Osteocyte (in vitro differentiated cells): ENCODE measurements around the gene ADAP1. TPM values are rescaled to one million over a fixed set of nuclear protein-coding genes. Genes with fewer than 3 reads are reported as not detected.
A peak's percentile ranks its signal among the peaks of the same experiment; 100 is the strongest.

Experiments
- DNase-seq: peaks from one replicate; pipeline ENCODE4 v3.0.0; 2021; ENCODE audit warnings: mixed read lengths; ENCODE audit not compliant: unreplicated experiment; ENCODE audit errors: extremely low spot score
- H3K27ac Mint-ChIP-seq: one replicate; pipeline ENCODE4 v1.8.0; 2021; ENCODE audit warnings: mild to moderate bottlenecking, mixed read lengths; ENCODE audit not compliant: unreplicated experiment
- H3K27me3 Mint-ChIP-seq: one replicate; pipeline ENCODE4 v1.8.0; 2021; ENCODE audit warnings: mixed read lengths; ENCODE audit not compliant: unreplicated experiment
- H3K36me3 Mint-ChIP-seq: one replicate; pipeline ENCODE4 v1.8.0; 2021; ENCODE audit warnings: mixed read lengths; ENCODE audit not compliant: unreplicated experiment
- H3K4me1 Mint-ChIP-seq: one replicate; pipeline ENCODE4 v1.8.0; 2021; ENCODE audit warnings: mixed read lengths; ENCODE audit not compliant: unreplicated experiment
- H3K4me3 Mint-ChIP-seq: one replicate; pipeline ENCODE4 v1.8.0; 2021; ENCODE audit warnings: mild to moderate bottlenecking, moderate library complexity, mixed read lengths; ENCODE audit not compliant: unreplicated experiment
- H3K9me3 Mint-ChIP-seq: one replicate; pipeline ENCODE4 v1.8.0; 2021; ENCODE audit warnings: mixed read lengths; ENCODE audit not compliant: unreplicated experiment
- total RNA-seq: library from RNA; stranded (reverse); gene quantifications from 2 replicates; pipeline ENCODE4 v1.2.1, GENCODE V29; 2021
- TF ChIP-seq, protein P1 (sequence below): fragments of 200-600 bp; sonication (generic); IDR thresholded peaks from 2 replicates; pipeline ENCODE4 v1.5.0; 2021; ENCODE audit warnings: antibody characterized with exemption, mild to moderate bottlenecking, moderate library complexity

The ADAP1 gene
- total RNA-seq, 1 donor from 2014 or later = 5.8 TPM

DNA sequence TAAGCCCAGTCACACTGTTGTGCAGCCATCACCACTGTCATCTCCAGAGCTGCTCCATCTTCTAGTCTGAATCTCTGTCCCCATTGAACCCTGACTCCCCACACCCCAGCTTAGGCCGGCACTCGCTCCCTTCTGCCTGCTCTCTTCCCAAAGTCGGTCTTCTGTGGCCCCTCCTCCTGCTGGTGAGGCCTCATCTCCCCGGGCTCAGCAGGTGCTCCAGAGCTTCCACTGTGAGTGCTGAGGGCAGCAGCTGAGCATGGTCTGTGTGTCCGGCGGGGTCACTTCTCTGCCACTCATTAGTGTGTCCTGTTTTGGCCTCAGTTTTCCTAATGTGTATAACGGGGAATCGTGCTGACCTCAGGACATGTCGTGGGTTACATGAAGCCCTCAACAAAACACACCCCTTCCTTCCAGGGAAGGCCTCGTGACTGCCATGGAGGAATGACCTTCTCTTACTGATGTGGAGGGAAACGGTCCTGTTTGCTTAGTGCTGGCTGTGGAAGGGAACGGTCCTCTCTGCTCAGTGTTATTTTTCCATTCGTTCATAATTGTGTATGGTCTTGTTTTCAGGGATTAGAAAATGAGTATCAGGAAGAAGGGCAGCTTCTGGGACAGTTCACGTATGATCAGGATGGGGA lies 82.5 kb downstream of the ADAP1 start:
- H3K27me3 Mint-ChIP-seq = no peaks in the 10 kb centered on the region
- DNase-seq = no peak
- H3K36me3 Mint-ChIP-seq = peaks cover 35% of the 10 kb centered on the region
- TF ChIP-seq, protein P1, sequence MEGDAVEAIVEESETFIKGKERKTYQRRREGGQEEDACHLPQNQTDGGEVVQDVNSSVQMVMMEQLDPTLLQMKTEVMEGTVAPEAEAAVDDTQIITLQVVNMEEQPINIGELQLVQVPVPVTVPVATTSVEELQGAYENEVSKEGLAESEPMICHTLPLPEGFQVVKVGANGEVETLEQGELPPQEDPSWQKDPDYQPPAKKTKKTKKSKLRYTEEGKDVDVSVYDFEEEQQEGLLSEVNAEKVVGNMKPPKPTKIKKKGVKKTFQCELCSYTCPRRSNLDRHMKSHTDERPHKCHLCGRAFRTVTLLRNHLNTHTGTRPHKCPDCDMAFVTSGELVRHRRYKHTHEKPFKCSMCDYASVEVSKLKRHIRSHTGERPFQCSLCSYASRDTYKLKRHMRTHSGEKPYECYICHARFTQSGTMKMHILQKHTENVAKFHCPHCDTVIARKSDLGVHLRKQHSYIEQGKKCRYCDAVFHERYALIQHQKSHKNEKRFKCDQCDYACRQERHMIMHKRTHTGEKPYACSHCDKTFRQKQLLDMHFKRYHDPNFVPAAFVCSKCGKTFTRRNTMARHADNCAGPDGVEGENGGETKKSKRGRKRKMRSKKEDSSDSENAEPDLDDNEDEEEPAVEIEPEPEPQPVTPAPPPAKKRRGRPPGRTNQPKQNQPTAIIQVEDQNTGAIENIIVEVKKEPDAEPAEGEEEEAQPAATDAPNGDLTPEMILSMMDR = no peak
- H3K9me3 Mint-ChIP-seq = no peaks in the 10 kb centered on the region
- peaks cover 14% of the 10 kb centered on the region for H3K4me1 Mint-ChIP-seq
- no peak overlapping the region for H3K4me3 Mint-ChIP-seq
- H3K27ac Mint-ChIP-seq = peak overlapping the region; percentile 32

DNA sequence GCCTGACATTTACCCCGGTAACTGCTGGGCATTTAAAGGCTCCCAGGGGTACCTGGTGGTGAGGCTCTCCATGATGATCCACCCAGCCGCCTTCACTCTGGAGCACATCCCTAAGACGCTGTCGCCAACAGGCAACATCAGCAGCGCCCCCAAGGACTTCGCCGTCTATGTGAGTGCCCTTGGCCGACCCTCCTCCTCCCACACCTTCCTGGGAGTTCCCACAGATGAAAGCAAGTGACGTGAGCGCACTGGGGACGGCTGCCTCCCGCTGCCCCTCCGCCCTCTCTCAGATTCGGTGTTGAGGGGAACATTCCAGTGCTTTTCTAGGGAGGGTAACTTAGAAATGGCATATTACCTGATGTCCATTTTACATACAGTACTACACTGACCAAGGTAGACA lies 85.1 kb downstream of the ADAP1 start:
- Mint-ChIP-seq H3K36me3 (peaks cover 52% of the 10 kb centered on the region), H3K4me3 (no peak overlapping the region), H3K4me1 (peaks cover 18% of the 10 kb centered on the region), H3K27ac (peak overlapping the region; percentile 43), H3K27me3 (no peaks in the 10 kb centered on the region), H3K9me3 (no peaks in the 10 kb centered on the region)
- DNase-seq = no peak
- TF ChIP-seq, protein P1 = no peak

- Mint-ChIP-seq H3K27ac (no peak overlapping the region), H3K27me3 (no peaks in the 10 kb centered on the region), H3K4me3 (no peak overlapping the region), H3K9me3 (no peaks in the 10 kb centered on the region), H3K4me1 (peaks cover 13% of the 10 kb centered on the region), H3K36me3 (peaks cover 53% of the 10 kb centered on the region)
- DNase-seq = no peak
- TF ChIP-seq, protein P1 = no peak
Observed at GRCh38 chr7:868189-868486, 86.3 kb downstream of the ADAP1 start.

DNA sequence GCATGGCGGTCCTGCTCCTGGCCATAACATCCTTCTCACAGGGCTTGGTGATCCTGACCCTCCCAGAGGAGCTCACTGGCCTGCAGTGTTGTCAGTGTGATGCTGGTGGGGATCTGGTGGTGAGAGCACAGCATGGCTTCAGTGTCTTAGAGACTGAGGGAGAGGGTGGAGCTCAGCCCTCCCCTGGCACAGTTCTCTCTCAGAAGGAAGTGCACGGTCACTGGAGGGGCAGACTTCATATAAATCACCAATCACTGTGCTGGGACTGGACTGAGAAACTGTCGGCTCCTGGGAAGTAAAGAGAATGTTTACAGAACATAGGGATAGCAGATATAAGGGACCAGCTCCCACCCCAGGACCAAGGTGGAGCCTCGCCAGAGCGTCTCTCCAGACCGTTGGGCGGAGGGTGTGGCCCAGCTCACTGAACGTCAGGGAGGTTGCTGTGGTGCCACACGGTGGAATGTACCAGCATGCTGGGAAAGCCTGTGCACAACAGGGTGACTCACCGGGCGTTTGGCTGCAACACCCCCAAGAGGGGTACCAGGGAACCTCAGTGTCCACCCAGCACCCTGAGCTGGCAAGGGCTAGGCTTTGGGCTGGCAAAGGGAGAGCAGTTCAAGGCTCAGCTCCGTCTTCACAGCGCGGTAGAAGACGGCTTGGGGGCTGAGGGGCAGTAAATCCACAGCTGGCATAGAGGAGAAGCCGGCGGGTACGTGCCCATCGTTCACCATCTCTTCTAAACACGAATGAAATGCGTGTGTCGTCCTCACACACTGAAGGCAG lies 86.9 kb downstream of the ADAP1 start:
- Mint-ChIP-seq H3K9me3 (no peaks in the 10 kb centered on the region), H3K4me3 (no peak overlapping the region), H3K36me3 (peaks cover 50% of the 10 kb centered on the region), H3K27me3 (no peaks in the 10 kb centered on the region), H3K27ac (peak overlapping the region; percentile 48), H3K4me1 (peaks cover 11% of the 10 kb centered on the region)
- TF ChIP-seq, protein P1 = no peak
- no peak for DNase-seq

- TF ChIP-seq, protein P1 = no peak
- Mint-ChIP-seq H3K27me3 (no peaks in the 10 kb centered on the region), H3K4me1 (peaks cover 11% of the 10 kb centered on the region), H3K4me3 (no peak overlapping the region), H3K36me3 (peaks cover 51% of the 10 kb centered on the region), H3K9me3 (no peaks in the 10 kb centered on the region), H3K27ac (peak overlapping the region; percentile 48)
- DNase-seq = no peak
Observed at GRCh38 chr7:867001-867405, 87.5 kb downstream of the ADAP1 start.
